Measurements from ENCODE around the gene F8. TPM values are rescaled to one million over a fixed set of nuclear protein-coding genes. Genes with fewer than 3 reads are reported as not detected.

Gene F8
- total and polyA plus RNA-seq, 2 of the 4 experiments (the other 2 are of a cell fraction) = 1.4 to 1.5 TPM

DNA sequence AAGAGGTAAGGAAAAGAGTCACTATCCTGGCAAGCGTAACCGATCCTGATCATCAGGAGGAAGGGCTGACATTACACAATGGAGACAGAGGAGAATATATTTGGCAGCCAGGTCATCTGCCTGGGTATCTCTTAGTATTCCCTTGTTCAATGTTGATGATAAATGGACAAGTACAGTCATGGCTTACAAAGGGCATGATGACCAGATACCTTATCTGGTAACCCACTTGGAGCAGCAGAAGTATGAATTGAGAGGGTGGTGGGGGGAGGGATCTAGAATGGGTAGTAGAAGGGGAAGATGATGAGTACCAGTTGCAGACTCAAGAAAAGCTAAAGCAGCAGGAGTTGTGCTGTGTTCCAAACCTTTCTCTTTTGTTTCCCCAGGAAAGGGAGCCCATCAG is 17.3 kb downstream of the F8 start:
- no peak overlapping the region for H3K14ac ChIP-seq (replicated peaks; ENCODE audit: low read depth, low read length)
- no peak overlapping the region for H4K91ac ChIP-seq (ENCODE audit: insufficient read depth, low read depth, low read length)
- H4K20me1 ChIP-seq (ENCODE audit: insufficient read depth, low read length) = no peaks in the 10 kb centered on the region
- no peaks in the 10 kb centered on the region for H3K36me3 ChIP-seq (ENCODE audit: control insufficient read depth, insufficient read depth, low read length)
- POLR2A ChIA-PET (ENCODE audit: unreplicated experiment) = no interaction called here
- no peaks in the 10 kb centered on the region for H3K4me1 ChIP-seq (ENCODE audit: control insufficient read depth, insufficient read depth, low read length)
- H2AFZ ChIP-seq (replicated peaks; ENCODE audit: low read length, poor library complexity) = no peak overlapping the region
- no TSS peak for BruUV-seq (replicated peaks)
- H3K18ac ChIP-seq (ENCODE audit: low read depth, low read length) = no peak overlapping the region
- CTCF ChIA-PET = no interaction called here
- H4K8ac ChIP-seq (ENCODE audit: low read depth in 2 of 2, low read length in 2 of 2) = no peak overlapping the region
- H3K9me3 ChIP-seq (ENCODE audit: control insufficient read depth, insufficient read depth, low read length) = 0 out of 2 replicates have a peak, but pooled peaks cover 2% of the 10 kb centered on the region
- no peak overlapping the region for H3K56ac ChIP-seq (ENCODE audit: extremely low read depth, insufficient read depth, low read length)
- no peak overlapping the region for H3K9ac ChIP-seq (ENCODE audit: low read depth, low read length)
- DNase-seq (no peak), ATAC-seq (ENCODE audit: low read depth) (no peak)
- H2AK5ac ChIP-seq (ENCODE audit: low read depth, low read length) = no peak overlapping the region
- H2BK5ac ChIP-seq (ENCODE audit: low read depth, low read length, poor library complexity, severe bottlenecking) = no peak overlapping the region
- H3K4me3 ChIP-seq (ENCODE audit: insufficient read depth, low read depth, low read length) = no peak overlapping the region
- H3K4ac ChIP-seq (ENCODE audit: low read depth, low read length) = no peak overlapping the region
- TF ChIP-seq CHD1 (IDR thresholded peaks at IDR 0.05; ENCODE audit: low read depth, low read length) = no peak
- no peak for TF ChIP-seq POLR2A (IDR thresholded peaks at IDR 0.05; ENCODE audit: low read depth, low read length)
- no peak for TF ChIP-seq NFE2L2 (IDR thresholded peaks at IDR 0.05; ENCODE audit: low read depth, low read length)
- no peak for TF ChIP-seq MAZ (IDR thresholded peaks at IDR 0.05; ENCODE audit: borderline replicate concordance, low read depth, low read length)
- TF ChIP-seq, protein P1, sequence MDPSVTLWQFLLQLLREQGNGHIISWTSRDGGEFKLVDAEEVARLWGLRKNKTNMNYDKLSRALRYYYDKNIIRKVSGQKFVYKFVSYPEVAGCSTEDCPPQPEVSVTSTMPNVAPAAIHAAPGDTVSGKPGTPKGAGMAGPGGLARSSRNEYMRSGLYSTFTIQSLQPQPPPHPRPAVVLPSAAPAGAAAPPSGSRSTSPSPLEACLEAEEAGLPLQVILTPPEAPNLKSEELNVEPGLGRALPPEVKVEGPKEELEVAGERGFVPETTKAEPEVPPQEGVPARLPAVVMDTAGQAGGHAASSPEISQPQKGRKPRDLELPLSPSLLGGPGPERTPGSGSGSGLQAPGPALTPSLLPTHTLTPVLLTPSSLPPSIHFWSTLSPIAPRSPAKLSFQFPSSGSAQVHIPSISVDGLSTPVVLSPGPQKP (IDR thresholded peaks at IDR 0.05; ENCODE audit: borderline replicate concordance, low read depth, low read length) = no peak
- TF ChIP-seq SMC3 (IDR thresholded peaks at IDR 0.05; ENCODE audit: low read depth, low read length) = no peak
- TF ChIP-seq USF2 (IDR thresholded peaks at IDR 0.05; ENCODE audit: low read depth, low read length) = no peak
- no peak for TF ChIP-seq MAFK (IDR thresholded peaks at IDR 0.05; ENCODE audit: low read depth, low read length)
- no peak for TF ChIP-seq RAD21 (IDR thresholded peaks at IDR 0.05; ENCODE audit: low read length)
- TF ChIP-seq RFX5 (IDR thresholded peaks at IDR 0.05; ENCODE audit: low read depth, low read length) = no peak
- TF ChIP-seq, protein P2, sequence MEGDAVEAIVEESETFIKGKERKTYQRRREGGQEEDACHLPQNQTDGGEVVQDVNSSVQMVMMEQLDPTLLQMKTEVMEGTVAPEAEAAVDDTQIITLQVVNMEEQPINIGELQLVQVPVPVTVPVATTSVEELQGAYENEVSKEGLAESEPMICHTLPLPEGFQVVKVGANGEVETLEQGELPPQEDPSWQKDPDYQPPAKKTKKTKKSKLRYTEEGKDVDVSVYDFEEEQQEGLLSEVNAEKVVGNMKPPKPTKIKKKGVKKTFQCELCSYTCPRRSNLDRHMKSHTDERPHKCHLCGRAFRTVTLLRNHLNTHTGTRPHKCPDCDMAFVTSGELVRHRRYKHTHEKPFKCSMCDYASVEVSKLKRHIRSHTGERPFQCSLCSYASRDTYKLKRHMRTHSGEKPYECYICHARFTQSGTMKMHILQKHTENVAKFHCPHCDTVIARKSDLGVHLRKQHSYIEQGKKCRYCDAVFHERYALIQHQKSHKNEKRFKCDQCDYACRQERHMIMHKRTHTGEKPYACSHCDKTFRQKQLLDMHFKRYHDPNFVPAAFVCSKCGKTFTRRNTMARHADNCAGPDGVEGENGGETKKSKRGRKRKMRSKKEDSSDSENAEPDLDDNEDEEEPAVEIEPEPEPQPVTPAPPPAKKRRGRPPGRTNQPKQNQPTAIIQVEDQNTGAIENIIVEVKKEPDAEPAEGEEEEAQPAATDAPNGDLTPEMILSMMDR (conservative IDR thresholded peaks at IDR 0.05; ENCODE audit: low read depth, low read length) = no peak
- TF ChIP-seq FOS (IDR thresholded peaks at IDR 0.05; ENCODE audit: low read depth, low read length) = no peak
- TF ChIP-seq MXI1 (IDR thresholded peaks at IDR 0.05; ENCODE audit: borderline replicate concordance, low read depth, low read length) = no peak
- no peak overlapping the region for H3K23ac ChIP-seq (ENCODE audit: low read depth, low read length)
- H3K27ac ChIP-seq (ENCODE audit: insufficient read depth, low read length) = no peak overlapping the region
- dilution Hi-C loops (cut with HindIII; ENCODE audit: low sequenced_read_pairs, unreplicated experiment) = no loop called here
- no peak overlapping the region for H2AK9ac ChIP-seq (replicated peaks; ENCODE audit: low read depth, low read length, poor library complexity)
- H3K27me3 ChIP-seq (ENCODE audit: control insufficient read depth, insufficient read depth, low read length) = no peaks in the 10 kb centered on the region
- H4K5ac ChIP-seq (ENCODE audit: low read depth, low read length) = no peak overlapping the region
- no CpG with 5 or more reads among the region's 2 CpGs for WGBS, 2 experiments (ENCODE audit: extremely low coverage in 2 of 2, insufficient read length in 1 of 2)
- intact Hi-C loops (cut with micrococcal nuclease) = no loop called here
- H2BK120ac ChIP-seq (ENCODE audit: low read depth, low read length) = no peak overlapping the region
- H3K4me2 ChIP-seq (ENCODE audit: low read depth, low read length) = no peak overlapping the region
- no peak overlapping the region for H2BK20ac ChIP-seq (ENCODE audit: low read depth, low read length)
- in situ Hi-C loops (cut with MboI; ENCODE audit: low sequenced_read_pairs) = no loop called here
- no peaks in the 10 kb centered on the region for H3K79me1 ChIP-seq (ENCODE audit: low read depth in 1 of 2, low read length in 2 of 2)
- H2BK15ac ChIP-seq (ENCODE audit: low read depth, low read length) = no peak overlapping the region
- H3K9me1 ChIP-seq (ENCODE audit: insufficient read depth, low read length) = no peaks in the 10 kb centered on the region
